ENCODE measurements around the gene PARP4. TPM values are rescaled to one million over a fixed set of nuclear protein-coding genes. Genes with fewer than 3 reads are reported as not detected.
"Not testable (repeated sequence)": the region's sequence is repeated elsewhere in the genome, so short reads cannot be mapped to it uniquely, and the experiment has no call there.

Gene PARP4
- total and polyA plus RNA-seq, 2 experiments from 2014 or later: 22.4 to 31.6 TPM

DNA sequence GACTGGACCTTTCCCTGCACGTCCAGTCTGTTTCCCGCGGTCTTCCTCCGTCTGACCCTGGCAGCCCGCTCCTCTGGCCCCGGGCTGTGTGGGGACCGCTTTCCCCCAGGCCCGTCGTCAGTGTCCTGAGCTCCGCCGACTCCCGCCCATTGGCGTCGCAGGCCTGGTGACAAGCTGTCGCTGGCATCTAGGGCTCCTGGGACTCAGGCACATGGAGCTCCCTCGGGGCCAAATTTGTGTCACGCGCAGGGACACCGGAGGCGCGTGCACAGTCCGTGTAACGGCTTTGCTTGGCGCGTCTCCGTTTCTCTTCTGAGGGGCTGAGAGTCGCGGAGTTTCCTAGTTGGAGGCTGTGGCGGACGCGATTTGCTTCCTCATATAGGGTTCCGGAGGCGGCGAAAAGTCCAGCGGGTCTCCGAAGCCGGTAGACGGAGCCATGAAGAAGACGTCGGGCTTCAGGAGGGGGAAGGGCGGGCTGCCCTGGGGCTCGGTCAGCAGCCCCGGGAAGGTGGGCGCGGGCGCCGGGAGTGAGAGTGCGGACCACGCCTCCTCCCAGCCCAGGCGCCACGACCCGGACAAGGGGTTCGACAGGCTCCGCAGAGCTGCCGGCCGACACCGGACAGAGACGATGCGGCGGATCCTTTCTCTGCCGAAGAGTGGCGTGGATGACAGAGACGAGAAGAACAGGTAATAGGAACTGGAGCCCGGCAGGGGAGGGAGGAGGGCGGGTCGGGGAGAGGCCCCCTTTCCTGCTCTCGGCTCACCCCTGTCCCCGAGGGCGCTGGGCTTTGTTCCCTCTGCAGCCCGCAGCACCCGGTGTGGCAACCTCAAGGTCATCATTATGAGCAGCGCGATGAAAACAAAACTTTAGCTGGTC lies 29.1 kb upstream of the PARP4 start:
- in situ Hi-C loops (cut with MboI); H3K9me2 ChIP-seq (ENCODE audit: insufficient read depth); H3K4me1 ChIP-seq (ENCODE audit: insufficient read depth); H3K9me3 ChIP-seq (ENCODE audit: low read depth); H3K27ac ChIP-seq; H4K20me1 ChIP-seq (ENCODE audit: insufficient read depth); H3K36me3 ChIP-seq (ENCODE audit: low read depth); H3F3A ChIP-seq (ENCODE audit: insufficient read depth); H3K79me2 ChIP-seq (ENCODE audit: insufficient read depth): not testable (repeated sequence)
- H3K4me3 ChIP-seq: peak overlapping the region; percentile 69
- peak; percentile 36 for DNase-seq
- peak overlapping the region; percentile 68 for H3K4me2 ChIP-seq (ENCODE audit: unreplicated experiment)
- H3K9ac ChIP-seq: 0 out of 2 replicates have a peak overlapping the region, but pooled peaks have one; percentile 14
- TF ChIP-seq EZH2 (IDR thresholded peaks at IDR 0.05; ENCODE audit: insufficient read depth, poor library complexity, severe bottlenecking): peak; percentile 81
- H3K27me3 ChIP-seq (replicated peaks; ENCODE audit: insufficient read depth): peaks cover 23% of the 10 kb centered on the region
- peak overlapping the region; percentile 77 for H2AFZ ChIP-seq
- WGBS, 2 experiments (ENCODE audit: low coverage in 1 of 2, low lambda C conversion rate in 2 of 2, missing lambda C conversion rate in 2 of 2): 9 to 12% methylated on average over 40 to 67 of the region's 73 CpGs

DNA sequence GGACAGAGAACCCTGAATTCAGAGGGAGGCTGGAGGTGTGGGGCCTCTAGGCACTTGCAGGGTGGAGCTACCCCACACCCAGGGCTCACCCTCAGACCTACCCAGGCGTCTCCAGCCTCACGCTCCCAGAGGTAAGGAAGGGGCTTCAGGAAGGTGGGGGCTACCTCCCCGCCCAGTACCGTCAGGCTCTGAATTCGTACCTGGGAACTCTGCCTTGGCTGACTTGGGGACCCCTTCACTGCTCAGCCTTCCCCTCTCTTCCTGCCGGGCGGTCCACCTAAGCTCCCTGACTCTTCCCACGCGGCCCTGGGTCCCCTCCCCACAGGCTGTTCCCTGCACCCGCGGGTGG lies 28.5 kb upstream of the PARP4 start:
- peak overlapping the region; percentile 69 for H3K4me3 ChIP-seq
- H2AFZ ChIP-seq: peak overlapping the region; percentile 77; the same call in 1 of the 2 replicates
- no peaks in the 10 kb centered on the region for H3K36me3 ChIP-seq (ENCODE audit: low read depth)
- H3K9ac ChIP-seq: no peak overlapping the region
- no peaks in the 10 kb centered on the region for H3K9me2 ChIP-seq (ENCODE audit: insufficient read depth)
- TF ChIP-seq EZH2 (IDR thresholded peaks at IDR 0.05; ENCODE audit: insufficient read depth, poor library complexity, severe bottlenecking): no peak
- no peak for TF ChIP-seq EZH2phosphoT487 (IDR thresholded peaks at IDR 0.05; ENCODE audit: insufficient read depth, low read depth)
- no peaks in the 10 kb centered on the region for H3K9me3 ChIP-seq (ENCODE audit: low read depth)
- in situ Hi-C loops (cut with MboI): no loop called here
- H3K27me3 ChIP-seq (replicated peaks; ENCODE audit: insufficient read depth): peaks cover 28% of the 10 kb centered on the region
- no peak overlapping the region for H3K27ac ChIP-seq
- 36 to 47% methylated on average over 10 to 11 of the region's 11 CpGs for WGBS, 2 experiments (ENCODE audit: low coverage in 1 of 2, low lambda C conversion rate in 2 of 2, missing lambda C conversion rate in 2 of 2)
- no peaks in the 10 kb centered on the region for H3F3A ChIP-seq (ENCODE audit: insufficient read depth)
- DNase-seq: no peak
- no peak overlapping the region for H3K4me2 ChIP-seq (ENCODE audit: unreplicated experiment)
- H3K4me1 ChIP-seq (ENCODE audit: insufficient read depth): no peaks in the 10 kb centered on the region
- no peaks in the 10 kb centered on the region for H4K20me1 ChIP-seq (ENCODE audit: insufficient read depth)
- no peaks in the 10 kb centered on the region for H3K79me2 ChIP-seq (ENCODE audit: insufficient read depth)

DNA sequence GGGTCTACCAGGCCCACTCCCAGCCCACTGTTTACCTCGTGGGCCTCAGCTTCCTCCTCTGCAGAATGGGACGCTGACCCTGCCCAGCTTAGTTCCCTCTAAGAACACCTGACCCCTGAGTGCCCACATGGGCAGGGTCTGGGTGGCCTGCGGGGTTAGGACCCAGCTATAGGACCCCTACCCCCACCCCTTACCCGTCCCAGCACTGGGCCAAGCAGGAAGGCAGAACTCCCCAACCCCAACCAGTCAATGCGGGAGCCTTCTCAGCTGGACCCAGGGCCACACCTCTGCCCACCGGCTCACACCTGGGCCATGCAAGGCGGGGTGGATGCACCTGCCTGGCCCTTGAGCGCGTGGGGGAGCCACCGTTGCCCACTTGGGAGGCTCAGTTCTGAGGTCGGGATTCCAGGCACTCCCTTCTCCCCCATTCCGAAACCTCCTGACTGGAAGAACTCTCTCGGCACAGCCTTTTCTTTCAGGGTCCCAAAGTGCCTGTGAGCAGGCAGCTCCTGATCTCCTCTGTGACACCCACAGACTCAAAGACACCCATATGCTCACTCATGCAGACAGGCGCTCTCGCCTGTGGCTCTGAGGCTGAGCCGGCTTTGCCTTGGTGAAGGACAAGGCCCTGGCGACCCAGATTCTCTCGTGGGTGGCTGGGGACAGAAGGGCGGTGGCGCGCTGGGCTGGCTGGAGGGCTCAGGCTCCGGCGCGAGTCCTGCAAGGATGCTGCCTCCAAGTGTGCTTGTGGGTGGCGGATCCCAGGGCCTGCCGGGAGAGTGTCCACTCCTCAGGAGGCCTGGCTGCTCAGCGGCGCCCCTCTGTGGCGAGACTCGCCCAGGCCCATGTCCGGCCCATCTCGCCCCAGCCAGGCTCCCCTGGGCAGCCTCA lies 27.9 kb upstream of the PARP4 start:
- Histone ChIP-seq H3K27me3 (replicated peaks; ENCODE audit: insufficient read depth) (peaks cover 34% of the 10 kb centered on the region), H4K20me1 (ENCODE audit: insufficient read depth) (no peaks in the 10 kb centered on the region), H3K9ac (no peak overlapping the region), H3K36me3 (ENCODE audit: low read depth) (no peaks in the 10 kb centered on the region), H3K27ac (no peak overlapping the region), H3K9me3 (ENCODE audit: low read depth) (no peaks in the 10 kb centered on the region), H2AFZ (no peak overlapping the region), H3K4me3 (no peak overlapping the region), H3K4me2 (ENCODE audit: unreplicated experiment) (no peak overlapping the region), H3K4me1 (ENCODE audit: insufficient read depth) (no peaks in the 10 kb centered on the region), H3K9me2 (ENCODE audit: insufficient read depth) (no peaks in the 10 kb centered on the region), H3K79me2 (ENCODE audit: insufficient read depth) (no peaks in the 10 kb centered on the region), H3F3A (ENCODE audit: insufficient read depth) (no peaks in the 10 kb centered on the region)
- in situ Hi-C loops (cut with MboI): no loop called here
- TF ChIP-seq EZH2phosphoT487 (IDR thresholded peaks at IDR 0.05; ENCODE audit: insufficient read depth, low read depth) (no peak), EZH2 (IDR thresholded peaks at IDR 0.05; ENCODE audit: insufficient read depth, poor library complexity, severe bottlenecking) (no peak)
- no peak for DNase-seq
- 90 to 92% methylated on average over 22 to 29 of the region's 32 CpGs for WGBS, 2 experiments (ENCODE audit: low coverage in 1 of 2, low lambda C conversion rate in 2 of 2, missing lambda C conversion rate in 2 of 2)

DNA sequence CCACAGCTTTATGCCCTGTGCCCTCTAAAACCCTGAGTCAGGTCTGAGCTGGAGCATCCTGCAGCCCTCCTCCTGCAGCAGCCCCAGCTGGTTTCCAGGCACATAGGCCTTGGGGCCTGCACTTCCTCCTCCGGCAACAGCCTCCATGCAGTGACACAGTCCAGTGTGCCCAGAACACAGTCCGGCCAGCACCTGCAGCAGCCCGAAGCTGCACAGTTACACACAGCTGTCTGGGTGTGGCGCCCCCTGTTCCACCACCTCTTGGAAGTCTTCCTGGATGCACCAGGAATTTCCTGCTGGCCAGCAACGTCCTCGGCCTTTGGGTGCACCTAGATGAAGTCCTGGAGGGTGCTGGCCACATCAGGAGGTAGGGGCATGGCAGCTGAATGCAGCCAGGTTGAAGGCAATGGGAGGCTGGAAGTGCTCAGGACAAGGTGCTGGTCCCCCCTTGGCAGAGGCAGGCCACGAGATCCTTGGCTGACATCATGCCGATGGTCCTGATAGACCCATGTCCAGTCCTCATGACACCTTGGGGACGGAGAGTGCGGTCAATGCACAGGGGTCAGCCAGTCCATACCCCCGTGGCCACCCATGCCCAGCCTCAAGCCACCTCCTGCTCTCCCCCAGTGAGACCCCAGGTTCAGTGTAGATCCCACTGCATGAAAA lies 27.1 kb upstream of the PARP4 start:
- Histone ChIP-seq H3K79me2 (ENCODE audit: insufficient read depth) (no peaks in the 10 kb centered on the region), H3K4me2 (ENCODE audit: unreplicated experiment) (no peak overlapping the region), H3K9me3 (ENCODE audit: low read depth) (no peaks in the 10 kb centered on the region), H3K27ac (no peak overlapping the region), H3K9me2 (ENCODE audit: insufficient read depth) (no peaks in the 10 kb centered on the region), H3K36me3 (ENCODE audit: low read depth) (no peaks in the 10 kb centered on the region), H3K9ac (no peak overlapping the region), H3F3A (ENCODE audit: insufficient read depth) (no peaks in the 10 kb centered on the region), H2AFZ (no peak overlapping the region), H3K4me3 (no peak overlapping the region), H3K4me1 (ENCODE audit: insufficient read depth) (no peaks in the 10 kb centered on the region), H3K27me3 (replicated peaks; ENCODE audit: insufficient read depth) (peaks cover 35% of the 10 kb centered on the region), H4K20me1 (ENCODE audit: insufficient read depth) (no peaks in the 10 kb centered on the region)
- TF ChIP-seq EZH2 (IDR thresholded peaks at IDR 0.05; ENCODE audit: insufficient read depth, poor library complexity, severe bottlenecking) (no peak), EZH2phosphoT487 (IDR thresholded peaks at IDR 0.05; ENCODE audit: insufficient read depth, low read depth) (no peak)
- no peak for DNase-seq
- in situ Hi-C loops (cut with MboI): loop anchor here (10.0 kb wide), 1 partner anchor 225 kb away; no protein-coding TSS in a partner anchor
- 76 to 80% methylated on average over 11 of the region's 11 CpGs for WGBS, 2 experiments (ENCODE audit: low coverage in 1 of 2, low lambda C conversion rate in 2 of 2, missing lambda C conversion rate in 2 of 2)
